ENCODE measurements around the gene USP48.

- TF ChIP-seq ZNF274 (IDR thresholded peaks at IDR 0.05; ENCODE audit: low read depth, low read length) (no peak), YY1 (IDR thresholded peaks at IDR 0.05; ENCODE audit: insufficient read depth, insufficient read length) (no peak)
Observed at GRCh38 chr1:21648791-21649190, 134.2 kb downstream of the USP48 start.
